ENCODE data around the gene GPHN.
"Not testable (repeated sequence)": the region's sequence is repeated elsewhere in the genome, so short reads cannot be mapped to it uniquely, and the experiment has no call there.

GPHN gene

GRCh38 chr14:66802962-66803361, 295.0 kb downstream of the GPHN start:
- no peak for DNase-seq (ENCODE audit: low spot score)

DNA sequence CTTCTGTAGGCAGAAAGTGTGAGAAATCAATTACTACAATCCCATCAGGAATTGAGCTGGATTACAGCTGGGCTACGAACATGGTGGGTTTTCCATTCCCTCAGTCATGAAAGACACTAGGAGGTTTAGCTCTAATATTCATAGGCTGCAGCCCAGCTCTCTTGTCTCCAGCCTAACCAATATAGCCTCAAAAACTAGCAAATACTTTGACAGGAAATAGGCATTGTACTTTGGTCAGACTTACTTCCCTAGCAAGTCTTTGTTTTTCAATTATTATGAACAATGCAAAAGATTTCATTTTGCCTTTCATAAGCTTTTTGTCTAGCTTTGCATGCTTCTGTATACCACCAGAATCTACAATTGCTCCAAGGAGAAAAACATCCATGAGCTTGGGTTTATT, 296.2 kb downstream of the GPHN start:
- DNase-seq (ENCODE audit: low spot score): no peak

- DNase-seq (ENCODE audit: low spot score): no peak
Observed at GRCh38 chr14:66813636-66814035, 305.7 kb downstream of the GPHN start.

DNA sequence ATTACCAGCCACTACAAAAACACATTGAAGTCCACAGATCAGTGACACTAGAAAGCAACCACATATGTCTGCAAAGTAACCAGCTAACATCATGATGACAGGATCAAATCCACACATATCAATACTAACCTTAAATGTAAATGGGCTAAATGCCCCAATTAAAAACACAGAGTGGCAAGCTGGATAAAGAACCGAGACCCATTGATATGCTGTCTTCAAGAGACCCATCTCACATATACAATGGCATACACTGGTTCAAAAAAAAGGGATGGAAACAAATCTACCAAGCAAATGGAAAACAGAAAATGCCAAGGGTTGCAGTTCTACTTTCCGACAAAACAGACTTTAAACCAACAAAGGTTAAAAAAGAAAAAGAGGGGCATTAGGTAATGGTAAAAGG, 307.7 kb downstream of the GPHN start:
- no peak for DNase-seq (ENCODE audit: low spot score)

DNA sequence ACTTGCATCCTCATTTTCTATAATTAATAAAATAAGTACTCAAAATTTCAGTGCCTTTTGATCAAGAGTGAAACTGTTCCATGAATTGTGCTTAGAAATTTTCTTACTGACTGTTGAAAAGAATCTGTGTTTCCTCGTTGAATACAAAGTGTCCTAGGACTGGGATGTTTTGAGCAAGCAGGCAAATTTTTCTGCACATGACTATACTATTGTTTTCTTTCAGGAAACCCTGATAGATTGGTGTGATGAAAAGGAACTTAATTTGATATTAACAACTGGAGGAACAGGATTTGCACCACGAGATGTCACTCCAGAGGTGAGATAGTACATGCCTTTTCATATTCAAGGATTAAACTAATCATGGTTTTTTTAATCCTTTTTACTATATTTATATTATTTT, 316.3 kb downstream of the GPHN start:
- no peak for DNase-seq (ENCODE audit: low spot score)

GRCh38 chr14:66827182-66827581, 319.2 kb downstream of the GPHN start:
- DNase-seq (ENCODE audit: low spot score): no peak

GRCh38 chr14:66831173-66831572, 323.2 kb downstream of the GPHN start:
- DNase-seq (ENCODE audit: low spot score): no peak

DNA sequence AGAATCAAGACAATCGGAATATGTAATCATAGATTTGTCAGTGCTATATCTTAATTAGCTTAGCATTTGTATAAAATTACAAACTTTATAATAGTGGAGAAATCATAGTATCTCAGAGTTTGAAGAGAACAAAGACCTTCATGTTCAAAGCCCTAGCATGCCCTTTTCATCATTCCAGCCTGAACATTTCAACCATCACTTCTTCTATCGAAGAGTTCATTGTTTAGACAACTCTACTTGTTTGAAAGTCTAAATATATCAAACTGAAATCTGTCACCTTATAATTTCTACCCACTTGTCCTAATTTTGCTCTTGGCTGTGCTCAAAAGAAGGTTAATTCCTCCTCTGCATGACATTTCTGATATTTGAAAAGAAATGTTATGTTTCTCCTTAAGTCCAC, 325.9 kb downstream of the GPHN start:
- DNase-seq (ENCODE audit: low spot score): no peak

DNA sequence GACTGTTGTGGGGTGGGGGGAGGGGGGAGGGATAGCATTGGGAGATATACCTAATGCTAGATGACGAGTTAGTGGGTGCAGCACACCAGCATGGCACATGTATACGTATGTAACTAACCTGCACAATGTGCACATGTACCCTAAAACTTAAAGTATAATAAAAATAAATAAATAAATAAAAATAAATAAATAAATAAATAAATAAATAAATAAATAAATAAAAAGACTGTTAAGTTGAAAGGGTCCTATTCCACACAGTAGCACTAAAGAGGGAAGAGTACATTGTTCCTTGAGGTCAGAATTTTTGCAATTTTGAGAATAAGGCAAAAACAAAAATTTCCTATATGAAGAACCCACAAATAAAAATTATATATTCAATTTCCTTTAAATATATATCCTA, 329.5 kb downstream of the GPHN start:
- not testable (repeated sequence) for DNase-seq (ENCODE audit: low spot score)

DNA sequence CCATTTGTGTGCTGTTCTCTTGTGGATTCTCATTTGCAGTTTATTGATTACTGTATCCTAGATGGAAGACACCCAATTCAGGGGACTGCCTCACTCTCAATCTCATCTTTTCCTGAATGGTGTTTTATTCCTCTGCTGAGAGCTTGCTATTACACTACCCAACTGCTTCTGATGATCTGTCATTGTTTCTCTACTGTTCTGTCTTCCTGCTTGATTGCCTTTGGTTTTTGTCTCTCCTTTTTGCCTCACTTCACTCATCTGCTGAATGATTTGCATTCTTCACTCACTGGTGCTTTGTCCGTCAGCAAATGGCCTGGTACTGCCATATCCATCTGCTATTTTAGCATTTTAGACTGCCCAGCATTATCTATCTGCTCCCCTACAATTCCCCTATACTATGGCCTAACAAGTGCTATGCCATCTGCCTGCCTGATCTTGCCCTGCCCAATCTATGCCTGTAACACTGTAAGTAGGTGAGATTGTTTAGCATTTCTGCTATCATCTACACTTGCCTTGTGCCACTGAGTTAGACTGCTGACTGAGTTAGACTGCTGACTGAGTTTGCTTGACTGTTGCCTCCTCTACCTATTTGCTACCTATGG, 335.1 kb downstream of the GPHN start:
- peak; percentile 6 for DNase-seq (ENCODE audit: low spot score)

DNA sequence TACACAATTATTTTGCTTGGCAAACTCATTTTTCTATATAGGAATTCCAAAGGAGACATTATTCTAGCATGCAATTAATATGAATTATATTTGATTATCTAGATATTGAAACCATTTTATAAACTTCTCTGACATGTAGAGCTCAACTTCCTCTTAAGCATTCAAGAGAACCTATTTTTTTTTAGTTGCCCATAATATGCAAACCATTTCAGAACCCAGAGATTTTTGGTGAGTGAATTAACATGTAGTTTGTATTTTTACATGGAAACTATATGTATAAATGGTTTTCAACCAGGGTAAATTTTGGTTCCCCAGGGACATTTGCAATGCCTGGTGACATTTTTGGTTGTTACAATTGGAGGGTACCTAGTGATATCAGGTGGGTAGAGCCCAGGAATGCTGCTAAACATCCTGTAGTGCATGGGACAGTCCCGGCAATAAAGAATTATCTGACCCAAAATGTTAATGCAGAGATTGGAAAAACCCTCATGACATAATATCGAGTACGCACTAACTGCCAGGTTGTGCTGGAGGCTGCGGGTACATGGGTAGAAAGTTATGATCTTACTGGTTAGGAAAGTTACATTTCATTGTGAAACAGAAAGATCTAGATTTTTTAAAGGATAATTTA, 342.4 kb downstream of the GPHN start:
- DNase-seq (ENCODE audit: low spot score): no peak

- no peak for DNase-seq (ENCODE audit: low spot score)
Observed at GRCh38 chr14:66853311-66853710, 345.4 kb downstream of the GPHN start.

- no peak for DNase-seq (ENCODE audit: low spot score)
Observed at GRCh38 chr14:66857867-66858266, 349.9 kb downstream of the GPHN start.

- no peak for DNase-seq (ENCODE audit: low spot score)
Observed at GRCh38 chr14:66859063-66859671, 351.2 kb downstream of the GPHN start.

- DNase-seq (ENCODE audit: low spot score): no peak
Observed at GRCh38 chr14:66881596-66881995, 373.6 kb downstream of the GPHN start.

DNA sequence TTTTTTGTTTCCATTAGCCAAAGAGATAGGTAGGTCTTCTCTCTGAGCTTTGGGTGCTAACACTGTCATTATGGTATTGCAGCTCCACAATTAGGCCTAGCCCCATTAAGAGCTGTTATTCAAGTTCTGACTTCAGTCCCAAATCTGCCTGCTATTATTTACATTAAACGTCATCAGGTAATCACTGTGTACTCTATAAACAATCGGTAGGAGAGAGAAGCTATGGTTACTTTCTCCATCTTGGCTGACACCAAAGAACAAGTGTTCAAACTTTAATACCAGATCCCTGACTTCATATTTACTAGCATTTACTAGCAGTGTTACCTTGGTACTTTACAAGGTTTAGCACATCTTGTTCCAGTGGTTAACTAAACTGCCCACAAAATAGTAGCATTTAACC, 376.2 kb downstream of the GPHN start:
- DNase-seq (ENCODE audit: low spot score): no peak

DNA sequence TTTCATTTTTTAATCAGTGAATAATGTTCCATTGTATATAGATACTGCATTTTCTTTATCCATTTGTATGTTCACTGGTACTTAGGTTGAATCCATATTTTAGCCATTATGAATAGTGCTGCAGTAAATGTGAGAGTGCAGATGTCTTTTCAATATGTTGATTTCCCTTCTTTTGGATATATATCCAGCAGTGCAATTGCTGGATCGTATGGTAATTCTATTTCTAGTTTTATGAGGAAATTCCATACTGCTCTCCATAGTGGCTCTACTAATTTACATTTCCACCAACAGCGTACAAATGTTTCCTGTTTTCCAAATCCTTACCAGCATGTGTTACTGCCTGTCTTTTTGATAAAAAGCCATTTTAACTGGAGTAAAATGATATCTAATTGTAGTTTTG, 392.8 kb downstream of the GPHN start:
- no peak for DNase-seq (ENCODE audit: low spot score)

DNA sequence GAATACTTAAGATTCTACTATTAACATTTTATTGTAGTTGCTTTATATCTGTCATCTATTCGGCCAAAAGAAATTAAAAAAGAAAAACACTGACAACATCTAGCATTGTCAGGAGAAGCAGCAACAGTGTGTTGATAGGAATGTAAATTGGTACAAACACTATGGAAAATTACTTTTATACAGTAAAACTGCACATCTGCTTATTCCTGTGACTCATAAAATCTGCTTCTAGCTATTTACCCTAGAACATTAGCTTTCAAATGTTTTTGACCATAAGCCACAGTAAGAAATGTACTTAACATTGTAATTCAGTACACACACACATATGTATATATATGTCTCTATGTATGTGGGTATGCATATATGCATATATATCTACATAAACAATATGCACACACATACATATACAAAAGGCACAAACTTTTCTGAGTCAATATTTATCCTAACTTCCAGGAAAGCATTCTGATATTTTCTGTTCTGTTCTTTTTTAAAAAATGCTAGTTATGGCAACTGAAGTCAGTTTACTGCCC, 402.4 kb downstream of the GPHN start:
- no peak for DNase-seq (ENCODE audit: low spot score)

DNA sequence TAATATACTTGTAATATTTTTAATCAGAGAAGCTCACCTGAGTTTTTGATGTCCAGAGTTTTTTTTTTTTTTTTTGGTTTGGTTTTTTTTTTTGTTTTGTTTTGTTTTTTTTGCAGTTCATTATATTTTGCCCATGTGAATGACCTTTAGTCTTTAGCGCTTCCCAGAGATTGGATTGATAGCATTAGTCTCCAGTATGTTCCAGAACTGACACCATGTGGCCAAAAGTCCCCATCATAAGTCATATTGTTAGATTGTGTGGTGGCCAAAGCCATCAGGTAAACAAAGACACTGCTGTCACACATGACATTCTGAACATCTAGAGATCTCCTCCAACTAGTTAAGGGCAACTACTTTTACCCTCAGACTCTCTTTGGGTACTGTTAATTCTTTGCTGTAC, 408.5 kb downstream of the GPHN start:
- no peak for DNase-seq (ENCODE audit: low spot score)

DNA sequence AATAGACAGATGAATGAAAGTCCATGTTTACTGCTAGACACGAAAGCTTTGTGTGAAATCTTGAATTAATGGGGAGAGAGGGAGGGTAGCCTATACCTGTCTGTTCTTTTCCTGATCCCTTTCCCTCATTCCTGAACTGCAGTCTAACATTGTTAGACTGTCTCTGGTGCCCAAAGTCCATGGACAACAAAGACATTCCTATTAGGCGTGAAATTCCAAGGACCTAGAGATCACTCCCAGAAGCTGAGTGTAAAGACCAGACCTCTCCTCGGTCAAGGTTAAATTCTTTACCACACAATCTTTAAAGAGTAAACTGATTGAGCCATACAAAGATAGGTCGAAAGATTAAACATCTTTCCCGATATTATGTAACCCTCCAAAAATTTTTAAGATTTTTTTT, 410.6 kb downstream of the GPHN start:
- no peak for DNase-seq (ENCODE audit: low spot score)

DNA sequence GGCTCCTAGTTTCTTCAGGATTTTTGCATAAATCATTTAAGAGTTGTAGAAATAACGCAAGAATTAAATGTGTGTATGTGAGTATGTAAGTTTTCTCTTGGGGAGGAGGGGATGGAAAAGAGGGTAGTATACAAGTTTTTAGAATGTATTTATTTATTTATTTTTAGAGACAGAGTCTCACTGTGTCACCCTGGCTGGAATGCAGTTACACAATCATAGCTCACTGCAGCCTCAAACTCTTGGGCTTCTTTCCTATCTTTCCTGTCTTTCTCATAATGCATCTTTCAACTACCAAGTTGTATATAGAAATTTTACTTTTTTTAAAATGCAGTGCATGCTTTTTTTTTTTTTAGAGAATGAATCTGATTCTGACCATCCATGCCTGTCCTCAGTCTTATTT, 412.2 kb downstream of the GPHN start:
- no peak for DNase-seq (ENCODE audit: low spot score)

GRCh38 chr14:66923251-66923650, 415.3 kb downstream of the GPHN start:
- no peak for DNase-seq (ENCODE audit: low spot score)

DNA sequence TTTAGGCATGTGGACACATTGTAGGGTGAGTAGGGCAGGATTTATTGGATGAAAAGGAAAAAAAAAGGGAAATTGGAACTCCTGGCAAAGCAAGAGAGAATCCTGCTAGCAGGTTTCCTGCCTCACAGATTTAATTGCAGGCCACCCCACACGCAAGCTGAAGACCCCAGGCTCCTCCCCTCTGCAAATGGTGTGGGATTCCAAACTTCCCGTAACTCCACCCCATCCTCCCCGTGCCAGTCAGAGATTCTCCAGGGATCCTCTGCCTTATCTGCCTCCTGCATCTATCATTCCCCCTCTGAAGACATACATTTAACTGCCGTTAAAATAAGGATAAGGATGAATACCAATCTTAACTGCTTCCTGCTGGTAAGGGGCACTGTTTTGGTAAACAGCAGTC, 431.5 kb downstream of the GPHN start:
- no peak for DNase-seq (ENCODE audit: low spot score)

- DNase-seq (ENCODE audit: low spot score): peak; percentile 10
Observed at GRCh38 chr14:66944872-66945271, 436.9 kb downstream of the GPHN start.

All from kidney tubule cell (primary cell).